ENCODE data around the gene NMNAT3. TPM values are rescaled to one million over a fixed set of nuclear protein-coding genes. Genes with fewer than 3 reads are reported as not detected.

Gene NMNAT3
- total RNA-seq, 1 experiment from 2014 or later, result 1.3 TPM

DNA sequence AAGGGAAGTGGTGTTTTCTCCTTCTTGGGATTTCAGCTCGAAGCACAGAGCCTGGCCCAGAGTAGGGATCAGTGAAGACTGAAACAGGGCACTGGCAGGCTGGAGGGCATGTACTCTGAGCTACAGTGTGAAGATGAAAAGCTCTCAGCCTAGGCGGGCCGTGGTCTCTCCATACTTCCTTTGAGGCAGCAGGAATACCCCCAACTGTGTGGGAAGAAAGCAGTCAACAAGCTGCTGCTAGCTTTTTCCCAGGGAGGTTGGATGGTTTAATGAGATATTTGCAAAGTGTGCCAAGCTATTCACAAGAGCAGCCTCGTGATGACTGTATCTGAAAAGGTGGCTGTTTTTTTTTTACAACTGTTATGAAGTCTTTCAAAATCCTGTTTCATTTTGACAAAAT lies 47.2 kb downstream of the NMNAT3 start:
- Histone ChIP-seq H3K27me3 (ENCODE audit: insufficient read depth, low read length) (no peaks in the 10 kb centered on the region), H2BK20ac (ENCODE audit: low read depth, low read length, poor library complexity, severe bottlenecking) (no peak overlapping the region), H3K27ac (ENCODE audit: insufficient read length, low read depth, low read length) (no peak overlapping the region), H3K4me1 (ENCODE audit: insufficient read depth, low read length) (no peaks in the 10 kb centered on the region), H4K5ac (ENCODE audit: insufficient read length, low read depth, low read length) (no peak overlapping the region), H3K18ac (ENCODE audit: insufficient read length, low read depth, low read length) (no peak overlapping the region), H3K23ac (ENCODE audit: insufficient read length, low read depth, low read length) (no peak overlapping the region), H3K56ac (ENCODE audit: insufficient read length, low read depth, low read length) (no peak overlapping the region), H2BK5ac (ENCODE audit: insufficient read length, low read length) (no peak overlapping the region), H4K20me1 (ENCODE audit: control insufficient read depth, insufficient read depth, insufficient read length) (no peaks in the 10 kb centered on the region), H3T11ph (ENCODE audit: low read length) (no peak overlapping the region), H4K91ac (ENCODE audit: insufficient read length, low read depth, low read length) (no peak overlapping the region), H3K79me2 (ENCODE audit: insufficient read depth, low read length) (no peaks in the 10 kb centered on the region), H2AK5ac (ENCODE audit: insufficient read length, low read length) (no peak overlapping the region), H3K9ac (ENCODE audit: extremely low read depth, insufficient read length, low read length) (no peak overlapping the region), H3K9me3 (ENCODE audit: control insufficient read depth, low read depth, low read length) (no peaks in the 10 kb centered on the region), H3K79me1 (ENCODE audit: insufficient read depth, low read depth, low read length, poor library complexity, severe bottlenecking) (no peaks in the 10 kb centered on the region), H4K8ac (replicated peaks; ENCODE audit: insufficient read length, low read depth, low read length) (no peak overlapping the region), H2AFZ (ENCODE audit: low read length) (no peak overlapping the region), H3K4ac (ENCODE audit: low read depth, low read length) (no peak overlapping the region), H3K23me2 (ENCODE audit: insufficient read length, low read depth, low read length, poor library complexity, severe bottlenecking) (no peaks in the 10 kb centered on the region), H3K14ac (ENCODE audit: insufficient read depth, low read length) (no peak overlapping the region), H2BK12ac (ENCODE audit: insufficient read length, low read depth, low read length) (no peak overlapping the region), H2BK15ac (ENCODE audit: low read depth, low read length) (no peak overlapping the region), H2BK120ac (ENCODE audit: low read depth, low read length, poor library complexity, severe bottlenecking) (no peak overlapping the region), H3K4me2 (ENCODE audit: insufficient read depth, insufficient read length, low read length) (no peak overlapping the region)
- no CpG with 5 or more reads among the region's 4 CpGs for WGBS (ENCODE audit: extremely low coverage, insufficient read length, low lambda C conversion rate)
- Mint-ChIP-seq H3K4me3 (no peak overlapping the region), H3K4me1 (peaks cover 3 to 6% of the 10 kb centered on the region in 2 experiments; a peak in 3 of 4 replicates), H3K27ac (no peak overlapping the region), H3K9me3 (no peaks in the 10 kb centered on the region), H3K27me3 (ENCODE audit: low read depth) (no peaks in the 10 kb centered on the region), H3K36me3 (ENCODE audit: insufficient read depth in 1 of 3, low read depth in 3 of 3) (no peaks in the 10 kb centered on the region)
- TF ChIP-seq CTCF (conservative IDR thresholded peaks at IDR 0.05), result no peak
- DNase-seq, result no peak
